ENCODE measurements around the gene TMEM50B. TPM values are rescaled to one million over a fixed set of nuclear protein-coding genes. Genes with fewer than 3 reads are reported as not detected.
A peak's percentile ranks its signal among the peaks of the same experiment; 100 is the strongest.
"Not testable (repeated sequence)": the region's sequence is repeated elsewhere in the genome, so short reads cannot be mapped to it uniquely, and the experiment has no call there.

Gene TMEM50B
- total RNA-seq, 1 experiment from 2014 or later, result 23.7 TPM

DNA sequence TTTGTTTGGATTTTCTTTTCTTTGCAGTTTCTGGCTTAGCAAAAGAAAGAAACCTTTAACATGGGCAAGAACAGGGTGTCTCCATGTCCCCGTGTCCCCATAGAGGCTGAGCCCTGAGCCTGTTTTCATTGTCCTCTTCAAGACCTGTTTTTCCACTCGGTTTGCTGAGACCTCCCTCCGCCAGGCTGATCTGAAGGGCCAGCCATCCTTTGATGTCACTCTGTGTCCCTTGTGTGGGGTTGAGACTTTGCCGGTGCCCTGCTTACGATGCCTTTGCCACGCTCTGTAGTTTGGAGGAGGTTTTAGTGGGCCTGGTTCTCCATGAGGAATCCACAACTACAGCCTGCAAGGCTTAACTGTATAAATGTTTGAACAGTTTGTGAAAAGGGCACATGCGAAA, 52.7 kb downstream of the TMEM50B start:
- Histone ChIP-seq H3K4me1 (no peaks in the 10 kb centered on the region), H3K4me3 (no peak overlapping the region), H3K36me3 (peaks cover 54% of the 10 kb centered on the region), H3K9me3 (replicated peaks) (no peaks in the 10 kb centered on the region), H3K27me3 (no peaks in the 10 kb centered on the region), H3K27ac (no peak overlapping the region)
- DNase-seq, result no peak

GRCh38 chr21:33425825-33426224, 53.9 kb downstream of the TMEM50B start:
- H3K27me3 ChIP-seq, result no peaks in the 10 kb centered on the region
- H3K9me3 ChIP-seq (replicated peaks), result no peaks in the 10 kb centered on the region
- DNase-seq, result no peak
- no peak overlapping the region for H3K4me3 ChIP-seq
- peaks cover 49% of the 10 kb centered on the region for H3K36me3 ChIP-seq
- H3K27ac ChIP-seq, result no peak overlapping the region
- H3K4me1 ChIP-seq, result no peaks in the 10 kb centered on the region

DNA sequence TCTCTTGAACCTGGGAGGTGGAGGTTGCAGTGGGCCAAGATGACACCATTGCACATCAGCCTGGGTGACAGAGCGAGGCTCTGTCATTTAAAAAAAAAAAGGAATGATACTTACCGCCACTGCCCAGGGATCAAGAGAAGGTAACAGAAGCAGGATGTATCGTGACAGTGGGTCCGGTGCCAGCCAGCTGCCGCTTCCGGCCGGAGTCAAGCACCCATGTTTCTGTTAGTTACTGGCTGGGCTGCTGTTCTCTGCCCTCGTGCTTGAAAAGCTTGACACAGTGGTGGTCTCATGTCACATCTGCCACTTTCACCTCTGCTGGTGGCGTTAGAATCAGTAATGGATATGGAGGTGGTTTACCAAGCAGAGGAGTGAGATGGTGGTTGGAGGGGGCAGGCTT, 55.6 kb downstream of the TMEM50B start:
- Histone ChIP-seq H3K27me3 (no peaks in the 10 kb centered on the region), H3K4me1 (no peaks in the 10 kb centered on the region), H3K36me3 (peaks cover 47% of the 10 kb centered on the region), H3K27ac (no peak overlapping the region), H3K4me3 (no peak overlapping the region), H3K9me3 (replicated peaks) (no peaks in the 10 kb centered on the region)
- DNase-seq, result no peak

DNA sequence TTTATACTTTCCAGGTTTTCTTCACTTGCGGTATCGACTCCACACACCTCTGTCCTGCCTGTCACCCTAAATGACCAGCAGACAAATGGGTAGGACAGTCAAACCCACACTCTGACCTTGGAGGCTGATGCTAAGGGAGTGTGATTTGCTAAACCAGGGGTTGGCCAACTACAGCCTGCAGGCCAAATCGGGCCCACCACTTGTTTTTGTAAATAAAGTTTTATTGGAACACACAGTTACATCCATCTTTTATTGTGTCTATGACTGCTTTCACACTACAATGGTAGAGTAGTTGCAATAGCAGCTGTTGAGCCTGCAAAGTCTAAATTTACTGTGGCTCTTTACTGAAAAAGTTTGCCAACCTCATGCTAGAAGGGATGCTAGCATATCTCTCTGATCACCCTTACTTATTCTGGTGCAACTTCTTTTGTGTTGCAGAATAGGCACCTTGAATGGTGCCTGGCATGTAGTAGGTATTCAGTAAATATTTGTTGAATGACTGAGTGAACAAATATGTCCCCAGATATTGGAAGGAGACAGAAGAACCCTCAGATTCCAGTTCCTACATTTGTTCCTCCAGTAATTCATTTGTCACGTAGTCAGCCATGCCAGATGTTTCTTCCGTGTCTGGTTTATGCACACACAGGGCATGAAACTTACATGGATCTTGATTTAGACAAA, 57.9 kb downstream of the TMEM50B start:
- no peaks in the 10 kb centered on the region for H3K4me1 ChIP-seq
- no peak overlapping the region for H3K27ac ChIP-seq
- no peak overlapping the region for H3K4me3 ChIP-seq
- H3K9me3 ChIP-seq (replicated peaks), result no peaks in the 10 kb centered on the region
- DNase-seq, result no peak
- peaks cover 38% of the 10 kb centered on the region for H3K36me3 ChIP-seq
- no peaks in the 10 kb centered on the region for H3K27me3 ChIP-seq

- Histone ChIP-seq H3K4me1 (no peaks in the 10 kb centered on the region), H3K27me3 (no peaks in the 10 kb centered on the region), H3K4me3 (no peak overlapping the region), H3K27ac (no peak overlapping the region), H3K9me3 (replicated peaks) (no peaks in the 10 kb centered on the region), H3K36me3 (peaks cover 47% of the 10 kb centered on the region)
- no peak for DNase-seq
These were observed 60.1 kb downstream of the TMEM50B start for GRCh38 chr21:33419538-33420123.

- Histone ChIP-seq H3K36me3 (peaks cover 44% of the 10 kb centered on the region), H3K27ac (no peak overlapping the region), H3K4me1 (no peaks in the 10 kb centered on the region)
These were observed 61.1 kb downstream of the TMEM50B start for GRCh38 chr21:33418691-33419090.

GRCh38 chr21:33414926-33415325, 64.8 kb downstream of the TMEM50B start:
- no peaks in the 10 kb centered on the region for H3K4me1 ChIP-seq
- DNase-seq, result no peak
- peaks cover 28% of the 10 kb centered on the region for H3K36me3 ChIP-seq
- no peaks in the 10 kb centered on the region for H3K27me3 ChIP-seq
- no peaks in the 10 kb centered on the region for H3K9me3 ChIP-seq (replicated peaks)
- H3K27ac ChIP-seq, result no peak overlapping the region
- H3K4me3 ChIP-seq, result no peak overlapping the region

More at GRCh38 chr21:33418691-33419090, 61.1 kb downstream of the TMEM50B start:
- Histone ChIP-seq H3K4me3 (no peak overlapping the region), H3K27me3 (no peaks in the 10 kb centered on the region), H3K9me3 (replicated peaks) (no peaks in the 10 kb centered on the region)
- DNase-seq, result no peak

GRCh38 chr21:33414068-33414467, 65.7 kb downstream of the TMEM50B start:
- Histone ChIP-seq H3K27ac (no peak overlapping the region), H3K36me3 (peaks cover 19% of the 10 kb centered on the region), H3K4me3 (no peak overlapping the region), H3K27me3 (no peaks in the 10 kb centered on the region), H3K4me1 (no peaks in the 10 kb centered on the region), H3K9me3 (replicated peaks) (no peaks in the 10 kb centered on the region)
- DNase-seq, result no peak

GRCh38 chr21:33412832-33413519, 66.8 kb downstream of the TMEM50B start:
- Histone ChIP-seq H3K4me3 (no peak overlapping the region), H3K4me1 (no peaks in the 10 kb centered on the region), H3K27ac (no peak overlapping the region), H3K9me3 (replicated peaks) (no peaks in the 10 kb centered on the region), H3K36me3 (peaks cover 14% of the 10 kb centered on the region), H3K27me3 (no peaks in the 10 kb centered on the region)
- no peak for DNase-seq

- H3K4me1 ChIP-seq; H3K4me3 ChIP-seq; H3K9me3 ChIP-seq (replicated peaks); H3K27me3 ChIP-seq; DNase-seq; H3K27ac ChIP-seq: not testable (repeated sequence)
- peaks cover 13% of the 10 kb centered on the region for H3K36me3 ChIP-seq
These were observed 67.3 kb downstream of the TMEM50B start for GRCh38 chr21:33412439-33412831.

DNA sequence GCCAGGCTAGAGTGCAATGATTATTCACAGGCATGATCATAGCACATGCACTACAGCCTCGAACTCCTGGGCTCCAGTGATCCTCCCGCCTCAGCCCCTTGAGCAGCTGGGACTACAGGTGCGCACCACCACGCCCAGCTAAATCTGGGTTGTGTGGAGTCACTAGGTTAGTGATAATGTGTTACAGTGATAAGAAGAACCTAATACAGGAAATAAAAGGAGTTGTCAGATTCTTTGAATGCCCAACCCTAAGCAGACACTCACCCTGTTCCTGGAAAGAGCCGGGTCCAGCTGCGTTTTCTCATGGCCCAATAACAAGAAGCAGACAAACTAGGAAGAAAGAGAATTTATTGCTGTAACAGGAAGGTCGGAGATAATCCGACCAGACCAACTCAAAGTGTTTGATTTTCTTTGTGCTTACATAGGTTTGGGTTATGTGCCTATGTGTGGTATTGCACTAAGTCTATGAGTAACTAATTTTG, 67.8 kb downstream of the TMEM50B start:
- DNase-seq, result no peak

GRCh38 chr21:33406493-33406892, 73.3 kb downstream of the TMEM50B start:
- H3K27ac ChIP-seq, result no peak overlapping the region
- no peak for DNase-seq
- H3K9me3 ChIP-seq (replicated peaks), result no peaks in the 10 kb centered on the region
- H3K4me1 ChIP-seq, result peaks cover 5% of the 10 kb centered on the region; the same call in 1 of the 2 replicates
- H3K4me3 ChIP-seq, result no peak overlapping the region
- H3K27me3 ChIP-seq, result no peaks in the 10 kb centered on the region
- H3K36me3 ChIP-seq, result peaks cover 2% of the 10 kb centered on the region; the same call in 1 of the 2 replicates

More for the DNA sequence above, 67.8 kb downstream of the TMEM50B start:
- no peaks in the 10 kb centered on the region for H3K9me3 ChIP-seq (replicated peaks)
- no peaks in the 10 kb centered on the region for H3K4me1 ChIP-seq
- no peak overlapping the region for H3K4me3 ChIP-seq
- peaks cover 13% of the 10 kb centered on the region for H3K36me3 ChIP-seq
- H3K27ac ChIP-seq, result no peak overlapping the region
- H3K27me3 ChIP-seq, result no peaks in the 10 kb centered on the region

DNA sequence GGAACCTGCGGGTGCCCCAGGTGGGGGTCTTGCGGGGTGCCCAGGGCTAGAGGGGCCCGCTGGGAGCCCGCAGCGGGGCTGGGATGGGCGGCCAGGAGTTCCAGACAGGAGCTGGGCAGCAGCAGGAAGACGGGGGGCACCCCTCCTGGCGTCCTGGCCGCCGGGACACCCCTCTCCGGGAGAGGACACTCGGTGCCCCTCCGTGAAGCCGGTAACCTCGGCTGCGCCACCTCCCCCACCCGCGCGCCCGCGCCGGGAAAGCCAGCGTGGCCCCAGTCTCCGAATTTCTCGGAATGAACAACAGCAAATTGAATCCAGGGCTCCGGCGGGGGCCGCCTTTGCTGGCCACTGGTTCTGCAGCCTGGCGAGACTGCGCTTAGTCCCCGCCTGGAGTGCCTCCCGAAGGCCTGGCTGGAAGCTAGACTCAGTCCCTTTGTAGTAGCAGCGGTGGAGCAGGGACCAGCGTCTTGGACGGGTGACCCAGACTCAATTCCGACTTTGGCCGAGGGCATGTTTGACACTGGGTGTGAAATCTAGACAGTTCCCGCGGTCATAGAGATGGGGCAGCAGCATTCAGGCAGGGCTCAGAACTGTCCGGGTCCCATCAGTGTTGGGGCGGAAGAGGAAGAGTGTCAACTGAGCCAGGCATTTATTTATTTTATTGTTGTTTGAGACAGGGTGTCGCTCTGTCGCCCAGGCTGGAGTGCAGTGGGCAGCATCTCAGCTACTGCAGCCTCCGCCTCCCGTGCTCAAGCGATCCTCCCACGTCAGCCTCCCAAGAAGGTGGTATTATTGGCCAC, 75.8 kb downstream of the TMEM50B start:
- peaks cover 18% of the 10 kb centered on the region for H3K4me1 ChIP-seq
- no peaks in the 10 kb centered on the region for H3K9me3 ChIP-seq (replicated peaks)
- H3K36me3 ChIP-seq, result no peaks in the 10 kb centered on the region; the same call in 1 of the 2 replicates
- peak overlapping the region; percentile 60 for H3K27ac ChIP-seq
- DNase-seq, result peak; percentile 61 to 66
- H3K4me3 ChIP-seq, result peak overlapping the region; percentile 92
- no peaks in the 10 kb centered on the region for H3K27me3 ChIP-seq

DNA sequence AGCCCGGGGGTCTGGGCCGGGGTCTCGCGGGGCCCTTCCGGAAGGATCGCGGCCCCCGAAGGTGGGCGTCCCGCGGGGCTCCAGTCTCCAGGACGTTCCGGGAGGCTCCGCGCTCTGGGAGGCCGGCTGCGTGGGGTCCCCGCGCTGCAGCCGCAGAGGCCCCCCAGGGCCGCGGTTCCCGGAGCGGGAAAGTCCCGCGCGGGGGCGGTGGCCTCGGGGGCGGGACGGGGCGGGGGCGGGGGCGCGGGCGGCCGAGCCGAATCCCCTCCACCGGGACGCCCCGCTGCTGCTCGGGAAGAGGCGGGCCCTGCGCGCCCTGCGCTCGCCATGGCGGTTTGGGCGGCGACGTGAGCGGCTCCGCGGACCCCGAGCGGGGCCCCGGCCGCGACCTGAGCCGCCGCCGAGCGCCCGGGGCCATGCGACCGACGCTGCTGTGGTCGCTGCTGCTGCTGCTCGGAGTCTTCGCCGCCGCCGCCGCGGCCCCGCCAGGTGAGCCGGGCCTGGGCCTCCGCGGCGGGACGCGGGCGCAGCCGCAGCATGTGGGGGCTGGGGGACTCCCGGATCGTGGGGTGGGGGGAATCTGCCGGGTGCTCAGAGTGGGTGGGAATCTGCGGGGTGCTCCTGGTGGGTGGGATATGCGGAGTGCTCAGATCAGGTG, 76.5 kb downstream of the TMEM50B start, which contains the start of gene IFNGR2:
Gene IFNGR2, plus strand, starts transcription at position 286 of the 658 bp plus-strand sequence. Its CDS starts 131 bp downstream, at position 417.
- DNase-seq, result peak; percentile 34 to 49
- Histone ChIP-seq H3K27ac (peak within 1 kb of the TSS; percentile 63), H3K36me3 (no peaks in the 10 kb centered on the region; the same call in 1 of the 2 replicates), H3K27me3 (no peaks in the 10 kb centered on the region), H3K4me1 (peaks cover 18% of the 10 kb centered on the region), H3K9me3 (replicated peaks) (no peaks in the 10 kb centered on the region), H3K4me3 (peak within 1 kb of the TSS; percentile 92)

All from SJCRH30 (cell line).